IPS-18c (cell line): ENCODE results near the gene RDH16.

Experiments
- H3K4me3 ChIP-seq: 2 replicates; pipeline ENCODE4 v1.7.0; 2013; ENCODE audit warnings: low read depth, mild to moderate bottlenecking, low read length, moderate library complexity; ENCODE audit not compliant: insufficient read depth
- H3K9me3 ChIP-seq: one replicate; pipeline ENCODE4 v1.6.1; 2013; ENCODE audit warnings: mild to moderate bottlenecking, low read length, moderate library complexity; ENCODE audit not compliant: control insufficient read depth, insufficient read depth

The RDH16 gene

GRCh38 chr12:56957229-56958052 lies at the start of gene RDH16:
Gene RDH16 (minus strand): TSS chr12:56957608. CDS start chr12:56957462, 146 bp downstream.
- no peak within 1 kb of the TSS for H3K4me3 ChIP-seq

DNA sequence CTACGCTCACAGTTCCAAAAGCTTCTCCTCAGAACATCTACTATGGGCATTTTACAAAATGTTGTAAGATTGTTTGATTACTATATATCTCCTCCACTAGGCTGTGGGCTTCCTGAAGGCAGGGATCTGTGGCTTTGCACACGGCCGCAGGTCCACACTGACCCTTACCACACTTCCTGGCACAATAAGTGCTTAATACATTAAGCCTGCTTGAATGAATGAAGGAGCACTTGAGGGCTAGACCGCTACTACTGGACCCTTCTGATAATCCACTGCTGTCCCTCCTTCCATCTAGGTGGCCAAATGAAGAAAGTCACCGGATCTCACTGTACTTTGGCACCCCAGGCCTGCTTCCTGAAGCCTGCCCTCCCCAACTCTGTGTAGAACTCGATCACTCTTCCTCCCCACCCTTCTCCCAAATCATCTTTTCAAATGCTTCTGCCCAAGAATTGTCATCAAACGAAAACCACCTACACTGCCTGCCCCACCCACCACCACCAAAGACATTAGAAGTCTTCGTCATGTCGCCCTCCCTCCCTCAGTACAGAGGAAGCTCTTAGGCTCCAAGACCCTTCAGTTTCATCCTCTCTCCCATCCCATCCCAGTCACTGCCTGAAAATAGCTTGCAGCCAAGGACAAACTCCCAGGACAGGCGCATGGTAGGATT lies 49.5 kb upstream of the RDH16 start:
- Histone ChIP-seq H3K4me3 (no peak overlapping the region), H3K9me3 (no peaks in the 10 kb centered on the region)

More at GRCh38 chr12:56957229-56958052, at the start of gene RDH16:
- H3K9me3 ChIP-seq, result no peaks in the 10 kb centered on the region

- Histone ChIP-seq H3K9me3 (no peaks in the 10 kb centered on the region), H3K4me3 (peak within 1 kb of the TSS; percentile 78)
Measured at GRCh38 chr12:57005980-57006808, 48.8 kb upstream of the RDH16 start, which contains the start of gene ZBTB39. Gene ZBTB39 (minus strand): TSS chr12:57006546. CDS start chr12:57004917, 1,629 bp downstream.

DNA sequence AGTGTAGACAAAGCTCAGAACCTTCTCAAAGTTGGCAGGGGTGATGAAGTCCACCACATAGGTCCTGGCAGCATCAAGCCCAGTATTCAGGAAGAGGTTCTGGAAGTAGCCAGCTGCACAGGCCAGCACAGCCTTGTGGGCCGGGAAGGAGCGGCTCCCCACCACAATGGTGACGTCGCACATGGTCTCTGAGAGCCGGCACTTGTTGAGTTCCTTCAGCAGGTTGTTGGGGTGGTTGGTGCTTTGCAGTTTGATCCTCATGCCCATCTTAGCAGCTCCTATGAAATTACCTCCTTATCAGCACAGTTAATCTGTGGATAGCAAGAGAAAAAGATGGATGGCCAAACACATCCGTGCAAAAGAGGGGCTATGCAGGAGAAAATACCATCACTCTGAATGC lies 47.2 kb upstream of the RDH16 start:
- Histone ChIP-seq H3K4me3 (no peak overlapping the region), H3K9me3 (no peaks in the 10 kb centered on the region)

DNA sequence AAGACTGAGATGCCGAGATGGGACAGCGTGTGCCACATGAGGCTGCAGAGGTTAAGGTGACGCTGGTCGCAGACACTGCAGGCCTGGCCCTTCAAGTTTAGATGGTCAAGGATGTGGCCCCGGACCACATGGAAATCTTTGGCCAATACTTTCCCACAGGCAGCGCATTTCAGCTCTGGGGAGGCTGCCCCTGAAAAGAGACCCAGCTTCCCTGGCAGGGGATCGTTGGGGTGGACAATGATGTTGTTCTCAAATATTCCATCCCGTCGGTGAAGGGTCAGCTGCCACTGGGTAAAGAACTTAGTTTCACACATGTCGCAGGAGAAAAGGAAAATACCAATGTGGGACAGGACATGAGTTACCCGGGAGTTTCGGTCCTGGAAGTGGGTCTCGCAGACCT lies 46.0 kb upstream of the RDH16 start:
- no peaks in the 10 kb centered on the region for H3K9me3 ChIP-seq
- no peak overlapping the region for H3K4me3 ChIP-seq

DNA sequence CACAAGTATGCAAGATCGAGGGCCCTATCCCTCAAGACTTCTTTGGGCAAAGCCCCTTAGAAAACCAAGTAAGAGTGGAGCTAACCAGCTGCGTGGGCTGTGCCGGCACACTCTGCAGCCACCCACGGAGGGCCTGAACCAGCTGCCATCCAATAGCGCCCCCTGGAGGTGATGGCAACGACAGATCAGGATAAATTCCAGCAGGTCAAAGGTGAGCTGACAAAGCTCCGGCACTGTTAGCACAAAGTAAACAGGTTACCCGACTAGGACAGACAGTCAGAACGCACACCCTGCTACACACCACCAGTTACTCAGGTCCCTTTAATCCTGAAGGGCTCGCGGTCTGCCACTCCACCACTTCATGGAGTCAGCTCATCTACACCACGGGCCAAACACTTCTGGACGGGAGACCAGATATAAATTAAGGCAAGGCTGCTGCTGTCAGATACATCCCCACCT lies 44.1 kb upstream of the RDH16 start:
- H3K9me3 ChIP-seq, result no peaks in the 10 kb centered on the region

GRCh38 chr12:57000393-57000792 lies 43.0 kb upstream of the RDH16 start:
- no peak overlapping the region for H3K4me3 ChIP-seq
- H3K9me3 ChIP-seq, result no peaks in the 10 kb centered on the region

More for the DNA sequence above, 44.1 kb upstream of the RDH16 start:
- no peak overlapping the region for H3K4me3 ChIP-seq

GRCh38 chr12:56999456-56999855 lies 42.0 kb upstream of the RDH16 start:
- no peaks in the 10 kb centered on the region for H3K9me3 ChIP-seq
- no peak overlapping the region for H3K4me3 ChIP-seq

DNA sequence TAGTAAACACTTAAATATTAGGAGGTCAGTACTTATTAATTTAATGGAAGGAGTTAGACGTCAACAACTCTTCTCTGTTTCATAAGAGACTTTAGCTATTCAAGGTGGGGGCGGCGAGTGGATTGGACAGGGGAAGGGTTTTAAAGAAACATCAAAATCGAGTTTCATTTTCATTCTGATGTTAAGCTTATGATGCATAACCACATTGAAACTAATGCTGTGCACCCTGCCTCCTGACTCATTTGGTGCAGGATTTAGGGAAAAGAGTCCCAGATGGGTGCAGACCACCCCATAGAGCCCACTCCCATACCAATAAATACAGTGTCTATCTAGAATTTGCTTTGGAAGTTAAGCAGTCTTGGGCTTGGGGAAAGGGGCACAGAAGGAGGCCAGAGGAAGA lies 41.6 kb upstream of the RDH16 start:
- no peaks in the 10 kb centered on the region for H3K9me3 ChIP-seq
- H3K4me3 ChIP-seq, result no peak overlapping the region

GRCh38 chr12:56998316-56998715 lies 40.9 kb upstream of the RDH16 start:
- no peaks in the 10 kb centered on the region for H3K9me3 ChIP-seq
- no peak overlapping the region for H3K4me3 ChIP-seq

DNA sequence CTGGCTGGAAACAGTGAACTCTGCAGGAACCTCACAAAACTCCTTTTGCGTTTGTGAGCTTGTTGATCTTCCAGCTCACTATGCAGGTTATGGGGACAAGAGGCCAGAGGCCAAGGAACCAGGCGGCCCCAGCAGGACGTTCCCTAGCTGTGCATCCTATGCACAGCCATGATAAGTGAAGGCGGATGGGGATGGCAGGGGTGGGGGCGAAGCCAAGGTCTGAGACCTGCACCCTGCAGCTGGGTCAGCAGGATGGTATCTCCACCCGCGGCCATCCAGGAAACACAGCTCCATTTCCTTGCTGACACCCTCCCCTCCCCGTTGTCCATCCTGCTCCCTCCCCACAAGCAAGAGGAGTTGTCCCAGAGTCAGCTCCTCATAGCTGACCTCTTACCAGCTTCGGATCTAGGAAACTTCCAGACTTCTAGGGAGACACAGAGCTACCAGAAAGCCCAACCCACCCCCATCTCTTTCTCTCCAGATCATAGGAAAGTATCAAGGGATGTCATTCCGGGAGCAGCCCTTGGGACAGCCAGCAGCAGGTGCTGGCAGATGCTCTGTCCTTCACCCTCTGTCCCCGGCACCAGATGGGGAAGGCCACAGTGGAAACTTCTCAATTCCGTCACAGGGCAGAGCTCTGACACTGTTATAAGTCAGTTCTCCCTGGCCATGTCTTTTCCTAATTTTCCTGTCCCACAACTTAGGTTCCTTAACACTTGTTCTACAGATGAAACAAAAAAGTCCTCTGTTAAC lies 39.6 kb upstream of the RDH16 start:
- no peaks in the 10 kb centered on the region for H3K9me3 ChIP-seq
- H3K4me3 ChIP-seq, result no peak overlapping the region

DNA sequence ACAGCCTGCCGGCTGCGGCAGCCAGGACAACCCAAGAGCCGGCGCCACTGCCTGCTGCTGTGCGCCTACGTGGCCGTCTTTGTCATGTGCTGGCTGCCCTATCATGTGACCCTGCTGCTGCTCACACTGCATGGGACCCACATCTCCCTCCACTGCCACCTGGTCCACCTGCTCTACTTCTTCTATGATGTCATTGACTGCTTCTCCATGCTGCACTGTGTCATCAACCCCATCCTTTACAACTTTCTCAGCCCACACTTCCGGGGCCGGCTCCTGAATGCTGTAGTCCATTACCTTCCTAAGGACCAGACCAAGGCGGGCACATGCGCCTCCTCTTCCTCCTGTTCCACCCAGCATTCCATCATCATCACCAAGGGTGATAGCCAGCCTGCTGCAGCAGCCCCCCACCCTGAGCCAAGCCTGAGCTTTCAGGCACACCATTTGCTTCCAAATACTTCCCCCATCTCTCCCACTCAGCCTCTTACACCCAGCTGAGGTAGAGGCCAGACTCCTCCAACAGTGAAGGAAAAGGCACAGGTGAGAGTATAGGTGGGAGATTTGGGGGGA lies 38.6 kb upstream of the RDH16 start:
- Histone ChIP-seq H3K4me3 (no peak overlapping the region), H3K9me3 (no peaks in the 10 kb centered on the region)

- no peak overlapping the region for H3K4me3 ChIP-seq
- H3K9me3 ChIP-seq, result no peaks in the 10 kb centered on the region
Measured at GRCh38 chr12:56995201-56995929, 38.0 kb upstream of the RDH16 start.

DNA sequence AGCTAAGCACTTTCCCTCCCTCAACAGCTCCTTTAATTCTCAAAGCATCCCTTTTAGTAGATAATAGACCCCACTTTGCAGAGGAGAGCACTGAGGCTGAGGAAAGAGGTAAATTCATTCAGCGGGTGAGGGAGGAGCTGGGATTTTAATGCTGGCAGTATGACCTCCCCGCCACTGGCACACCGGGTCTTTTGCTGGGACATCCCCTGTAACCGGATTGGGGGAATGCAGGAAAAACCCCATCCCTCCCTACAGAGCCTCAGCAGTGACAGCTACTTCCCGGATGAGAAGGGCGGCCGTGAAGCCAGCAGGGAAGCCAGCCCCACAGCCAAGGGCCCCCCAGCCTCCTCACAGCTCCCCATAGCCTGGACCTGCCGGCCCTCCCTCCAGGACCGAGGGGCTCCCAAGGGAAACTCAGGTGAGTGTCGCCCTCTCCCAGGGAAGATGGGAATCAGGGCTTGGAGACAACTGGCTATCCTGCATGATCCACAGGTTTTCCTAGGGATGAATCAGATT lies 36.9 kb upstream of the RDH16 start:
- Histone ChIP-seq H3K9me3 (no peaks in the 10 kb centered on the region), H3K4me3 (no peak overlapping the region)

- no peaks in the 10 kb centered on the region for H3K9me3 ChIP-seq
Measured at GRCh38 chr12:56993346-56993745, 35.9 kb upstream of the RDH16 start.

More at GRCh38 chr12:56993346-56993745, 35.9 kb upstream of the RDH16 start:
- H3K4me3 ChIP-seq, result no peak overlapping the region
